GM19372 (cell line): ENCODE measurements around the gene LOXL1.

Source experiments
- ATAC-seq: cut with Tn5 transposase; IDR thresholded peaks from one replicate; pipeline ENCODE4 v1.9.1; 2021; ENCODE audit warnings: mild to moderate bottlenecking, low read depth, moderate library complexity; ENCODE audit not compliant: unreplicated experiment

The LOXL1 gene

GRCh38 chr15:73921254-73921925 is 4.9 kb upstream of the LOXL1 start:
- ATAC-seq = no peak

GRCh38 chr15:73922186-73923151 is 3.8 kb upstream of the LOXL1 start:
- ATAC-seq = no peak

- ATAC-seq = no peak
Observed at GRCh38 chr15:73923156-73923487, 3.1 kb upstream of the LOXL1 start.

- no peak for ATAC-seq
Observed at GRCh38 chr15:73923488-73924164, 2.6 kb upstream of the LOXL1 start.

- no peak for ATAC-seq
Observed at GRCh38 chr15:73924171-73924921, 1.9 kb upstream of the LOXL1 start.

- ATAC-seq = no peak
Observed at GRCh38 chr15:73925848-73926218, 429 bp upstream of the LOXL1 start.

- no peak for ATAC-seq
Observed at GRCh38 chr15:73927003-73927475, 777 bp downstream of the LOXL1 start.

GRCh38 chr15:73927476-73928240 is 1.4 kb downstream of the LOXL1 start:
- no peak for ATAC-seq

- ATAC-seq = no peak
Observed at GRCh38 chr15:73928241-73928579, 1.9 kb downstream of the LOXL1 start.

GRCh38 chr15:73928971-73929627 is 2.8 kb downstream of the LOXL1 start:
- no peak for ATAC-seq

- ATAC-seq = no peak
Observed at GRCh38 chr15:73930371-73930770, 4.1 kb downstream of the LOXL1 start.

GRCh38 chr15:73930790-73931281 is 4.6 kb downstream of the LOXL1 start:
- no peak for ATAC-seq

GRCh38 chr15:73931441-73931840 is 5.2 kb downstream of the LOXL1 start:
- ATAC-seq = no peak

- no peak for ATAC-seq
Observed at GRCh38 chr15:73932381-73933191, 6.3 kb downstream of the LOXL1 start.

- ATAC-seq = no peak
Observed at GRCh38 chr15:73934281-73934680, 8.0 kb downstream of the LOXL1 start.

- ATAC-seq = no peak
Observed at GRCh38 chr15:73935547-73935946, 9.3 kb downstream of the LOXL1 start.

- ATAC-seq = no peak
Observed at GRCh38 chr15:73936181-73936580, 9.9 kb downstream of the LOXL1 start.

- no peak for ATAC-seq
Observed at GRCh38 chr15:73936588-73937290, 10.5 kb downstream of the LOXL1 start.
